ENCODE data around the gene POLD3. TPM values are rescaled to one million over a fixed set of nuclear protein-coding genes. Genes with fewer than 3 reads are reported as not detected.

The POLD3 gene
- total and polyA plus RNA-seq, 10 of the 15 experiments (the other 5 are each of a cell fraction or from before 2014, with no cell fraction given), result 23.8 to 63.7 (median 38.7) TPM

DNA sequence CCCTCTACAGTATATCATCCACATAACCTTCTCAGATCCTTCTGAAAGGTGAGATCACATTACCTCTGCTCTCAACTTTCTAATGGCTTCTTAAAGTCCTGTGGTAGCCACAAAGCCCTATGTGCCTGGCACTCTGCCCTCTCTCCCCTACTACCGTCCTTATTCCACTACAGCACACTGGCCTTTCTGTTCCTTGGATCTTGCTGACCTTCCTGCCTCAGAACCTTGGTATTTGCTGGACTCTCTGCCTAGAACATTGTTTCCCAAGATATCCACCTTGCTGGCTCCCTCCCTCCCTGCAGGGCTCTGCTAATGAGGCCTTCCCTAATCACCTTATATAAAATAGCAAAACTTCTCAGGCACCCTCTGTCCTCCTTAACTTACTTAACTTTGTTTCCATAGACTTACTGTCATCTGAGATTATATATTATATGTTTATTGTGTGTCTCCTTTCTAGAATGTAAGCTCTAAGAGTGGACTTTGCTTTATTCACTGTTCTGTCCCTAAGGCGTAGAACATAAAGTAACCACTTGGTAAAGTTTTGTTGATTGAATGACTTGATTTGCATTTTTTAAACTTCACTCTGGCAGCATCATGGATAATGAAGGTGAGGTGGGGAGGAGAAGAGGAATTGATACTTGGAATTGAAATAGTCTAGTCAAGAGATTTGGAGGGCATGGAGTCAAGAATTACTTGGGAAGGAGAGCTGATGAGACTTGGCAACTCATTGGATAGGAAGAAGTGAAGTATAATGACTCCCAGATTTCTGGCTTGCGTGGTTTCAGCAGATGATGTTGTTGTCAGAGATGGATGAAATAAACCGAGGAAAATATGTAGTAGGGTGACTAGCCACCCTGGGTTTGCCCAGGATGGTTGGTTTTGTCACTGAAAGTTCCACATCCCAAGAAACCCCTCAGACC lies 10.5 kb downstream of the POLD3 start:
- ChIA-PET POLR2A (no interaction called here), SMC1A (ENCODE audit: uncharacterized antibody, unreplicated experiment) (interaction anchor here (2.7 kb wide), 1 partner anchor 11 kb away, joined by 9 read pairs; the partner anchor contains the start of gene POLD3), CTCF (interaction anchor here (2.2 kb wide), 1 partner anchor 9 kb away, joined by 6 read pairs; no protein-coding TSS in a partner anchor), RAD21 (ENCODE audit: unreplicated experiment) (interaction anchor here (0.6 kb wide), 1 partner anchor 681 kb away, joined by 3 read pairs; no protein-coding TSS in a partner anchor)
- Histone ChIP-seq H3K27ac (ENCODE audit: control insufficient read depth, insufficient read depth) (no peak overlapping the region), H3K9ac (ENCODE audit: control insufficient read depth, insufficient read depth, low read length) (no peak overlapping the region), H4K20me1 (ENCODE audit: control insufficient read depth, insufficient read depth) (no peaks in the 10 kb centered on the region), H3K4me2 (ENCODE audit: control insufficient read depth, insufficient read depth) (no peak overlapping the region), H3K4me1 (ENCODE audit: control insufficient read depth, insufficient read depth, low read length) (no peaks in the 10 kb centered on the region), H3K36me3 (ENCODE audit: control insufficient read depth in 2 of 2, insufficient read depth in 2 of 2, low read length in 1 of 2) (peaks cover 0 to 11% of the 10 kb centered on the region in 2 experiments; a peak in 3 of 4 replicates), H3K27me3 (replicated peaks in 1 of 2; ENCODE audit: control insufficient read depth in 2 of 2, insufficient read depth in 2 of 2, low read length in 1 of 2) (no peaks in the 10 kb centered on the region), H2AFZ (ENCODE audit: control insufficient read depth, low read depth, low read length) (no peak overlapping the region), H3K9me3 (replicated peaks; ENCODE audit: control insufficient read depth, insufficient read depth, low read length) (no peaks in the 10 kb centered on the region), H3K4me3 (no peak overlapping the region), H3K79me2 (ENCODE audit: control insufficient read depth, insufficient read depth, low read length) (no peaks in the 10 kb centered on the region)
- no peak for DNase-seq (ENCODE audit: low read depth, low spot score)
- BruUV-seq (replicated peaks), result no TSS peak
- FAIRE-seq, result no peak
- 96% methylated on average over 4 of the region's 4 CpGs for WGBS (ENCODE audit: insufficient coverage, insufficient replicate concordance, low lambda C conversion rate, missing lambda C conversion rate)
- intact Hi-C loops (cut with micrococcal nuclease; ENCODE audit: unreplicated experiment) (no loop called here), in situ Hi-C loops (cut with MboI) (no loop called here)
- no peak for ATAC-seq
- TF ChIP-seq ZBED1 (IDR thresholded peaks at IDR 0.05; ENCODE audit: borderline replicate concordance), result no peak

DNA sequence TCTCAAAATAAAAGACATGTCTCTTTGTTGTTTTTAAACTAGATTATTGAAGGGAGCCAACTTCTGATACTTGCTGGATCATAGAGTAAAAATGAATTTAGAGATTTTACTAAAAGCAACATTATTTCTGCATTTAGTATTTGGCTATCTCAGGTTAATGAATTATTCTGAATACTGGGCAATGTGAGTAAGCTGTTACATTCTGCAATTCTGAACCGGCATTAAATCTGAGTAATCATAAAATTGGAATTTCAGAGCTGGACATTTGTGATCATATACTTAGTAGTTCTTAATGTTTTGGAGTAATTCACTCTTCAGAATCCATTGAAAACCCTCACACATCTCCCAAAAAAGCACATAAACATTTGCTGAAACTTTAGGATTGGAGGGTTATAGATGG lies 11.5 kb downstream of the POLD3 start:
- TF ChIP-seq, protein P1, sequence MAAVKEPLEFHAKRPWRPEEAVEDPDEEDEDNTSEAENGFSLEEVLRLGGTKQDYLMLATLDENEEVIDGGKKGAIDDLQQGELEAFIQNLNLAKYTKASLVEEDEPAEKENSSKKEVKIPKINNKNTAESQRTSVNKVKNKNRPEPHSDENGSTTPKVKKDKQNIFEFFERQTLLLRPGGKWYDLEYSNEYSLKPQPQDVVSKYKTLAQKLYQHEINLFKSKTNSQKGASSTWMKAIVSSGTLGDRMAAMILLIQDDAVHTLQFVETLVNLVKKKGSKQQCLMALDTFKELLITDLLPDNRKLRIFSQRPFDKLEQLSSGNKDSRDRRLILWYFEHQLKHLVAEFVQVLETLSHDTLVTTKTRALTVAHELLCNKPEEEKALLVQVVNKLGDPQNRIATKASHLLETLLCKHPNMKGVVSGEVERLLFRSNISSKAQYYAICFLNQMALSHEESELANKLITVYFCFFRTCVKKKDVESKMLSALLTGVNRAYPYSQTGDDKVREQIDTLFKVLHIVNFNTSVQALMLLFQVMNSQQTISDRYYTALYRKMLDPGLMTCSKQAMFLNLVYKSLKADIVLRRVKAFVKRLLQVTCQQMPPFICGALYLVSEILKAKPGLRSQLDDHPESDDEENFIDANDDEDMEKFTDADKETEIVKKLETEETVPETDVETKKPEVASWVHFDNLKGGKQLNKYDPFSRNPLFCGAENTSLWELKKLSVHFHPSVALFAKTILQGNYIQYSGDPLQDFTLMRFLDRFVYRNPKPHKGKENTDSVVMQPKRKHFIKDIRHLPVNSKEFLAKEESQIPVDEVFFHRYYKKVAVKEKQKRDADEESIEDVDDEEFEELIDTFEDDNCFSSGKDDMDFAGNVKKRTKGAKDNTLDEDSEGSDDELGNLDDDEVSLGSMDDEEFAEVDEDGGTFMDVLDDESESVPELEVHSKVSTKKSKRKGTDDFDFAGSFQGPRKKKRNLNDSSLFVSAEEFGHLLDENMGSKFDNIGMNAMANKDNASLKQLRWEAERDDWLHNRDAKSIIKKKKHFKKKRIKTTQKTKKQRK (IDR thresholded peaks at IDR 0.05; ENCODE audit: low read depth, low read length), result no peak
- Histone ChIP-seq H3K9ac (ENCODE audit: control insufficient read depth, insufficient read depth, low read length) (no peak overlapping the region), H3K36me3 (ENCODE audit: control insufficient read depth in 2 of 2, insufficient read depth in 2 of 2, low read length in 1 of 2) (peaks cover 0 to 11% of the 10 kb centered on the region in 2 experiments), H3K27ac (ENCODE audit: control insufficient read depth, insufficient read depth) (no peak overlapping the region), H3K4me3 (no peak overlapping the region), H3K27me3 (replicated peaks in 1 of 2; ENCODE audit: control insufficient read depth in 2 of 2, insufficient read depth in 2 of 2, low read length in 1 of 2) (no peaks in the 10 kb centered on the region), H4K20me1 (ENCODE audit: control insufficient read depth, insufficient read depth) (no peaks in the 10 kb centered on the region), H3K9me3 (replicated peaks; ENCODE audit: control insufficient read depth, insufficient read depth, low read length) (no peaks in the 10 kb centered on the region), H3K4me1 (ENCODE audit: control insufficient read depth, insufficient read depth, low read length) (no peaks in the 10 kb centered on the region), H3K79me2 (ENCODE audit: control insufficient read depth, insufficient read depth, low read length) (no peaks in the 10 kb centered on the region), H3K4me2 (ENCODE audit: control insufficient read depth, insufficient read depth) (no peak overlapping the region), H2AFZ (ENCODE audit: control insufficient read depth, low read depth, low read length) (no peak overlapping the region)
- ChIA-PET RAD21 (ENCODE audit: unreplicated experiment) (no interaction called here), SMC1A (ENCODE audit: uncharacterized antibody, unreplicated experiment) (interaction anchor here (0.5 to 2.7 kb wide), 2 partner anchors 12 to 40 kb away, joined by 4 to 9 read pairs; partner anchors contain the start of gene POLD3), CTCF (interaction anchor here (1.3 to 2.2 kb wide), 2 partner anchors 10 to 151 kb away, joined by 3 to 6 read pairs; no protein-coding TSS in a partner anchor), POLR2A (interaction anchor here (1.0 kb wide), 1 partner anchor 10 kb away, joined by 3 read pairs; no protein-coding TSS in a partner anchor)
- in situ Hi-C loops (cut with MboI) (no loop called here), intact Hi-C loops (cut with micrococcal nuclease; ENCODE audit: unreplicated experiment) (no loop called here)
- FAIRE-seq (no peak), DNase-seq (ENCODE audit: low read depth, low spot score) (no peak), ATAC-seq (no peak)
- BruUV-seq (replicated peaks), result no TSS peak
- 100% methylated on average over 1 of the region's 1 CpG for WGBS (ENCODE audit: insufficient coverage, insufficient replicate concordance, low lambda C conversion rate, missing lambda C conversion rate)
